Measurements from ENCODE around the gene TOPAZ1.

Gene TOPAZ1

DNA sequence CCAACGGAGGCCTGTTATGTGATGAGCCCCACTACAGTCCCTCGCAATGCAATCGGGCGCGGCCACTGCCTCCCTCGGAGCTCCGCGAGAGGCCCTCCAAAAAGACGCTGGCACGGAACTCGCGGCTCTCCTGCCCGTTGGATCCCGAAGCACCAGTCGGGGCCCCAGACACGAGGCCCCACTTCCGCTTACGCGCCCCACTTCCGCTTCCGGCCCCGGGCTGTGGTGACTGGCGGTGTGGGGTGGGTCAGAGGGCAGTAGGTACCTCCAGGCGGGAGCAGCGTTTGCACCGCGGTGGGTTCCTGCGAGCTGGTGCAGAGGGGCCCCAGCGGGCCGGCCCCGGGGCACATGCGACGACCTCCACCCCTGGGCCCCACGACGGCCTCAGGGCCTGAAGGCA is at the start of gene TOPAZ1:
Gene TOPAZ1, plus strand, starts transcription at position 181 of the 400 bp plus-strand sequence. Its CDS starts 168 bp downstream, at position 349.
- H4K20me1 ChIP-seq (ENCODE audit: insufficient read depth), result no peaks in the 10 kb centered on the region
- H3K4me3 ChIP-seq (IDR thresholded peaks at IDR 0.05; ENCODE audit: insufficient read depth, low read depth, low read length), result no peak within 1 kb of the TSS
- H3K4me1 ChIP-seq (ENCODE audit: low read depth, poor library complexity, severe bottlenecking), result no peaks in the 10 kb centered on the region
- no peaks in the 10 kb centered on the region for H3K27me3 ChIP-seq (ENCODE audit: insufficient read depth, low read depth)
- H3K27ac ChIP-seq, result no peak within 1 kb of the TSS
- H3K79me2 ChIP-seq (ENCODE audit: insufficient read depth, low read depth), result no peaks in the 10 kb centered on the region
- H3K9ac ChIP-seq, result no peak within 1 kb of the TSS
- no peak within 1 kb of the TSS for H2AFZ ChIP-seq (ENCODE audit: low read depth)
- no peak within 1 kb of the TSS for H3K4me2 ChIP-seq
- no peaks in the 10 kb centered on the region for H3K36me3 ChIP-seq (ENCODE audit: insufficient read depth)
- TF ChIP-seq, protein P1, sequence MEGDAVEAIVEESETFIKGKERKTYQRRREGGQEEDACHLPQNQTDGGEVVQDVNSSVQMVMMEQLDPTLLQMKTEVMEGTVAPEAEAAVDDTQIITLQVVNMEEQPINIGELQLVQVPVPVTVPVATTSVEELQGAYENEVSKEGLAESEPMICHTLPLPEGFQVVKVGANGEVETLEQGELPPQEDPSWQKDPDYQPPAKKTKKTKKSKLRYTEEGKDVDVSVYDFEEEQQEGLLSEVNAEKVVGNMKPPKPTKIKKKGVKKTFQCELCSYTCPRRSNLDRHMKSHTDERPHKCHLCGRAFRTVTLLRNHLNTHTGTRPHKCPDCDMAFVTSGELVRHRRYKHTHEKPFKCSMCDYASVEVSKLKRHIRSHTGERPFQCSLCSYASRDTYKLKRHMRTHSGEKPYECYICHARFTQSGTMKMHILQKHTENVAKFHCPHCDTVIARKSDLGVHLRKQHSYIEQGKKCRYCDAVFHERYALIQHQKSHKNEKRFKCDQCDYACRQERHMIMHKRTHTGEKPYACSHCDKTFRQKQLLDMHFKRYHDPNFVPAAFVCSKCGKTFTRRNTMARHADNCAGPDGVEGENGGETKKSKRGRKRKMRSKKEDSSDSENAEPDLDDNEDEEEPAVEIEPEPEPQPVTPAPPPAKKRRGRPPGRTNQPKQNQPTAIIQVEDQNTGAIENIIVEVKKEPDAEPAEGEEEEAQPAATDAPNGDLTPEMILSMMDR (conservative IDR thresholded peaks at IDR 0.05; ENCODE audit: low read depth, low read length), result no peak

DNA sequence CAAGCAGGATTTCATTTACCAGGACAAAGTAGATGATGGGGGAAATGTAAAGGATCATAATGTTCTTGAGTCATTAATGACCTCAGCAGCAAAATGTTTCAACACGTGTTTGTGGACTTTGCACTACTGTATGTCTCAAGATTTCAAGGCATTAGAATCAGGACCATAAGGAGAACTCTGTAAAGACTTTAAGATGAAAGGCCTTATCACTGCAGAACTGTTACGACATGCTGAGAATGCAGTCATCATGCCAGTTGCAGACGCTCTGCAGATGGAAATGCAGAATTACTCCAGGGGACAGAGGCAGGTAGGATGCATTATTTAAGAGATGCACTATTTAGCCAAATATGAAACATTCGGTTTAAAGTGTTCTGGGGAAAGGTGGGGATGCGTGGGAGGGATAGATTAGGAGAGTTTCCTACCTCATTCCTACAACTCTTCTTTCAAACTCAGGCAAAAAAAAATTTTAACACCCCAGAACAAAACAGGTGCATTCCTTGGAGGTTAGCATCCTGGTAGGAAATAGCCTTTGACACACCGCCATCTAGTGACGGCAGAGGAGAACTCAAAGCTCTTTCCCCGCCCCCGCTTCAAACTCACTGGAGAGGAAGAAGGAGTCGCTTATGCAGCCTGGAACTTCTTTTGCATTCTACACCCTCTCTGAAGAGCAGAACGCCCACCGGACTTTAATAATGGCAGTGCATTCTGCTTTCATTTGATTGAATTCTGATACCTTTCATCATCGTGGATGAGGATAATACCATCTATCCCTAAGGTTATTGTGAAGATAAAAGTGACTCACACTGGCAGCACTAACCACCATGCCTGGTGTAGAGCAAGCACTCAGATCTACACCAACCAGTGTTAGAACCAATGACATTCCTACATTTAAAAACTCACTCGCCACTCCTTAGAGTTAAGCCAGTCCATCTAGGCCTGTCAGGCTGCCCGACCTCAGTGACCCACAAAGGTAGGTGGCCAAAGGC is 43.1 kb upstream of the TOPAZ1 start:
- no peak overlapping the region for H2AFZ ChIP-seq (ENCODE audit: low read depth)
- H3K9ac ChIP-seq, result no peak overlapping the region
- H3K4me3 ChIP-seq (IDR thresholded peaks at IDR 0.05; ENCODE audit: insufficient read depth, low read depth, low read length), result no peak overlapping the region
- no peaks in the 10 kb centered on the region for H3K79me2 ChIP-seq (ENCODE audit: insufficient read depth, low read depth)
- no peaks in the 10 kb centered on the region for H4K20me1 ChIP-seq (ENCODE audit: insufficient read depth)
- no peaks in the 10 kb centered on the region for H3K27me3 ChIP-seq (ENCODE audit: insufficient read depth, low read depth)
- no peak overlapping the region for H3K4me2 ChIP-seq
- TF ChIP-seq, protein P1 (conservative IDR thresholded peaks at IDR 0.05; ENCODE audit: low read depth, low read length), result peak; percentile 66
- peaks cover 9% of the 10 kb centered on the region for H3K4me1 ChIP-seq (ENCODE audit: low read depth, poor library complexity, severe bottlenecking)
- H3K36me3 ChIP-seq (ENCODE audit: insufficient read depth), result no peaks in the 10 kb centered on the region
- H3K27ac ChIP-seq, result no peak overlapping the region

DNA sequence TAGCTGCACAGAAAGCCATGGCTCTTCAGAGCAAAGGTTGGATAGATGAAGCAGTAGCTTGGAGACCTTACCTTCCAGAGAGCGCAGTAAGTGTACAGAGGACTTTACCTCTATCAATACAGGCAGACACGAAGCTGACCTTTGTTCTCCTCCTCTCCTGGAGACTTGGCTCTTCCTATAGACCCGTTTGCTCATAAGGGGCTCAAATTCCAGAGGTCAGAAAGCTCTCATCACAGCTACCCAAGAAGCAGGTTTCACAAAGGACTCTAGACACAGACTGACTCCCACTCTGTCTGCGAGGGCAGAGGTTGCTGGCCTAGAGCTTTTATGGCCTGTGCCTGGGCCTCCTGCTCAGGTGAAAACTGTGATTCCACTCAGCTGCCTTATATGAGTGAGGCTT is 35.4 kb upstream of the TOPAZ1 start:
- TF ChIP-seq, protein P1 (conservative IDR thresholded peaks at IDR 0.05; ENCODE audit: low read depth, low read length), result no peak

DNA sequence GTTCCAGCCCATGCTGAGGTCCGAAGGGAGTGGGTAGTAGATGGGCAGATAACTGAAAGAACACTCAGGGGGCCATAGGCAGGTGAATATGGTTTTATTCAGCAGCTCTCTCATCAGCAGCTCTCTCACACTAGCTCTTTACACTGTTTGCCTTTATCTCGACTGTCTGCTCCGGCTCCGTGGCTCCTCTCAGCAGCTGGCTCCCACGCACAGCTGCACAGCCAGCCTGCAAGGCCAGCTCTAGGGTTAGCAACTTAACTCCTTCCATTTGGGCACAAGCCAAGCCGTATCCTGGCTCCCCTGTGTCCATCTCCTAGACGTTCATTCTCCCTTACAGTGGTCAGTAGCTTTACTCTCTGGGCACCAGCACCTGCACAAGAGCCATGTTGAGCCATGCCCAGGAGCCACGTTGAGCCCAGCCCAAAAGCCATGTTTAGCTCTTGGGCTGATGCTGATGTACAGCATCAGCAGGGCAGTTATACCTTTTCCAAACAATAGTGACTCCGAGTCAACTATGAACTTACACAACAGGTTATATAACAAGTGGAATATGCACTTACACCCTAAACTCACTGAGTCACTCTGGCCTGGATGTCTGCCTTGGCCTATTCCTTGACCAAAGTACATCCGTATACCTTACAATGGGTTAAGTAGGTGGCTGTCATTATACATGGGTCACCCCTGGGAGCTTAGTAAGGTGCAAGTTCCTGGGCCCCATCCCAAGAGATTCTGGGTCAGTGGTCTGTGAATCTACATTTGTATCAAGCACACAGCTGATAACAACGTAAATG is 34.6 kb upstream of the TOPAZ1 start:
- no peak overlapping the region for H3K27ac ChIP-seq
- no peak overlapping the region for H3K4me3 ChIP-seq (IDR thresholded peaks at IDR 0.05; ENCODE audit: insufficient read depth, low read depth, low read length)
- peaks cover 22% of the 10 kb centered on the region for H3K4me1 ChIP-seq (ENCODE audit: low read depth, poor library complexity, severe bottlenecking)
- TF ChIP-seq, protein P1 (conservative IDR thresholded peaks at IDR 0.05; ENCODE audit: low read depth, low read length), result no peak
- H4K20me1 ChIP-seq (ENCODE audit: insufficient read depth), result no peaks in the 10 kb centered on the region
- peak overlapping the region; percentile 54; the same call in 1 of the 2 replicates for H3K4me2 ChIP-seq
- H3K36me3 ChIP-seq (ENCODE audit: insufficient read depth), result no peaks in the 10 kb centered on the region
- no peaks in the 10 kb centered on the region for H3K27me3 ChIP-seq (ENCODE audit: insufficient read depth, low read depth)
- no peak overlapping the region for H2AFZ ChIP-seq (ENCODE audit: low read depth)
- H3K79me2 ChIP-seq (ENCODE audit: insufficient read depth, low read depth), result no peaks in the 10 kb centered on the region
- no peak overlapping the region for H3K9ac ChIP-seq

More for the DNA sequence above, 35.4 kb upstream of the TOPAZ1 start:
- H3K79me2 ChIP-seq (ENCODE audit: insufficient read depth, low read depth), result no peaks in the 10 kb centered on the region
- no peak overlapping the region for H3K4me2 ChIP-seq
- H3K9ac ChIP-seq, result no peak overlapping the region
- H3K27me3 ChIP-seq (ENCODE audit: insufficient read depth, low read depth), result no peaks in the 10 kb centered on the region
- no peaks in the 10 kb centered on the region for H4K20me1 ChIP-seq (ENCODE audit: insufficient read depth)
- peaks cover 22% of the 10 kb centered on the region for H3K4me1 ChIP-seq (ENCODE audit: low read depth, poor library complexity, severe bottlenecking)
- no peak overlapping the region for H3K27ac ChIP-seq
- H3K36me3 ChIP-seq (ENCODE audit: insufficient read depth), result no peaks in the 10 kb centered on the region
- no peak overlapping the region for H2AFZ ChIP-seq (ENCODE audit: low read depth)
- H3K4me3 ChIP-seq (IDR thresholded peaks at IDR 0.05; ENCODE audit: insufficient read depth, low read depth, low read length), result no peak overlapping the region
